ENCODE results near the gene CNTNAP2. TPM values are rescaled to one million over a fixed set of nuclear protein-coding genes. Genes with fewer than 3 reads are reported as not detected.

Gene CNTNAP2
- total RNA-seq, 1 donor from 2014 or later, result 5.4 TPM

- Mint-ChIP-seq H3K36me3 (ENCODE audit: low read depth, unreplicated experiment) (peaks cover 4% of the 10 kb centered on the region), H3K27ac (ENCODE audit: unreplicated experiment) (no peak overlapping the region), H3K4me1 (ENCODE audit: unreplicated experiment) (peaks cover 56% of the 10 kb centered on the region), H3K9me3 (ENCODE audit: unreplicated experiment) (peaks cover 3% of the 10 kb centered on the region), H3K27me3 (ENCODE audit: unreplicated experiment) (peaks cover 9% of the 10 kb centered on the region), H3K4me3 (ENCODE audit: unreplicated experiment) (no peak overlapping the region)
- no peak for DNase-seq (ENCODE audit: low spot score)
- TF ChIP-seq, protein P1, sequence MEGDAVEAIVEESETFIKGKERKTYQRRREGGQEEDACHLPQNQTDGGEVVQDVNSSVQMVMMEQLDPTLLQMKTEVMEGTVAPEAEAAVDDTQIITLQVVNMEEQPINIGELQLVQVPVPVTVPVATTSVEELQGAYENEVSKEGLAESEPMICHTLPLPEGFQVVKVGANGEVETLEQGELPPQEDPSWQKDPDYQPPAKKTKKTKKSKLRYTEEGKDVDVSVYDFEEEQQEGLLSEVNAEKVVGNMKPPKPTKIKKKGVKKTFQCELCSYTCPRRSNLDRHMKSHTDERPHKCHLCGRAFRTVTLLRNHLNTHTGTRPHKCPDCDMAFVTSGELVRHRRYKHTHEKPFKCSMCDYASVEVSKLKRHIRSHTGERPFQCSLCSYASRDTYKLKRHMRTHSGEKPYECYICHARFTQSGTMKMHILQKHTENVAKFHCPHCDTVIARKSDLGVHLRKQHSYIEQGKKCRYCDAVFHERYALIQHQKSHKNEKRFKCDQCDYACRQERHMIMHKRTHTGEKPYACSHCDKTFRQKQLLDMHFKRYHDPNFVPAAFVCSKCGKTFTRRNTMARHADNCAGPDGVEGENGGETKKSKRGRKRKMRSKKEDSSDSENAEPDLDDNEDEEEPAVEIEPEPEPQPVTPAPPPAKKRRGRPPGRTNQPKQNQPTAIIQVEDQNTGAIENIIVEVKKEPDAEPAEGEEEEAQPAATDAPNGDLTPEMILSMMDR (IDR thresholded peaks at IDR 0.05; ENCODE audit: unreplicated experiment), result no peak
These were observed 2219.8 kb downstream of the CNTNAP2 start for GRCh38 chr7:148336411-148336810.

DNA sequence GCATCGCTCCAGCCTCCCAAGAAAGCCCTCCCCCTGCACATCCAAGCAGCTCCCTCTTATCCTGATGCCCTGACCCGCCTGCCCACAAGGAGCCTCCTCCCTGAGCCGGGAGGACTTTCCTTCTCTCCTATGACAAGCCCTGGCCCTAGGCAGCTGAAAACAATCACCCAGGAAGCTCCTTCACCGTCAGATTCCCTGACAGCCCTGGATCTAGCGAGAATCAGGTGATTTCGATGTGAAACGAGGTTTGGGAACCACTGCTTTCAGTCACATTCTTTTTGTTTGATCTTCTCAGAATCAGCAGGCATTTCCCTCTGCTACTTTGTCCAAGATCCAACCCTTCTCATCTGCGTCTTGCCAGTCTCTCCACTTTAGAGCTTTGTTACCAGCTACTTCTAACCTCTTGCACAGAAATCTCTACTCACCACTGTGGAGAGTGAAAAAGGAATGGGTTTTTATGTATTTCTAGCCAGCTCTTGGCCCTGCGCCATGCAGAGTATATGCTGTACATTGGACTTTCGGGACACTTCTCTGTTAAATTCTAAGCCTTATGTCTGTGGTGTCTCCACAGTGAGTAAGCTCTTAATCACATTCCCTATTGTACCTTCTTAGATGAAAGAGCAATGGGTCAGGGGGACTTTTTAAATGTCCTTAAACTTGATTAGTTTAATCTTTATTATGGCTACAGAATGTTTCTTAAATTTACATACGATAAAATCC, 2220.8 kb downstream of the CNTNAP2 start:
- TF ChIP-seq, protein P1 (IDR thresholded peaks at IDR 0.05; ENCODE audit: unreplicated experiment), result no peak
- H3K27ac Mint-ChIP-seq (ENCODE audit: unreplicated experiment), result no peak overlapping the region
- peaks cover 5% of the 10 kb centered on the region for H3K27me3 Mint-ChIP-seq (ENCODE audit: unreplicated experiment)
- H3K4me1 Mint-ChIP-seq (ENCODE audit: unreplicated experiment), result peaks cover 55% of the 10 kb centered on the region
- H3K36me3 Mint-ChIP-seq (ENCODE audit: low read depth, unreplicated experiment), result no peaks in the 10 kb centered on the region
- H3K9me3 Mint-ChIP-seq (ENCODE audit: unreplicated experiment), result no peaks in the 10 kb centered on the region
- DNase-seq (ENCODE audit: low spot score), result no peak
- no peak overlapping the region for H3K4me3 Mint-ChIP-seq (ENCODE audit: unreplicated experiment)

- Mint-ChIP-seq H3K36me3 (ENCODE audit: low read depth, unreplicated experiment) (no peaks in the 10 kb centered on the region), H3K27me3 (ENCODE audit: unreplicated experiment) (peaks cover 5% of the 10 kb centered on the region), H3K4me3 (ENCODE audit: unreplicated experiment) (peak overlapping the region; percentile 96), H3K27ac (ENCODE audit: unreplicated experiment) (no peak overlapping the region), H3K9me3 (ENCODE audit: unreplicated experiment) (no peaks in the 10 kb centered on the region), H3K4me1 (ENCODE audit: unreplicated experiment) (peaks cover 55% of the 10 kb centered on the region)
- TF ChIP-seq, protein P1 (IDR thresholded peaks at IDR 0.05; ENCODE audit: unreplicated experiment), result no peak
- DNase-seq (ENCODE audit: low spot score), result no peak
These were observed 2221.6 kb downstream of the CNTNAP2 start for GRCh38 chr7:148337995-148338747.

DNA sequence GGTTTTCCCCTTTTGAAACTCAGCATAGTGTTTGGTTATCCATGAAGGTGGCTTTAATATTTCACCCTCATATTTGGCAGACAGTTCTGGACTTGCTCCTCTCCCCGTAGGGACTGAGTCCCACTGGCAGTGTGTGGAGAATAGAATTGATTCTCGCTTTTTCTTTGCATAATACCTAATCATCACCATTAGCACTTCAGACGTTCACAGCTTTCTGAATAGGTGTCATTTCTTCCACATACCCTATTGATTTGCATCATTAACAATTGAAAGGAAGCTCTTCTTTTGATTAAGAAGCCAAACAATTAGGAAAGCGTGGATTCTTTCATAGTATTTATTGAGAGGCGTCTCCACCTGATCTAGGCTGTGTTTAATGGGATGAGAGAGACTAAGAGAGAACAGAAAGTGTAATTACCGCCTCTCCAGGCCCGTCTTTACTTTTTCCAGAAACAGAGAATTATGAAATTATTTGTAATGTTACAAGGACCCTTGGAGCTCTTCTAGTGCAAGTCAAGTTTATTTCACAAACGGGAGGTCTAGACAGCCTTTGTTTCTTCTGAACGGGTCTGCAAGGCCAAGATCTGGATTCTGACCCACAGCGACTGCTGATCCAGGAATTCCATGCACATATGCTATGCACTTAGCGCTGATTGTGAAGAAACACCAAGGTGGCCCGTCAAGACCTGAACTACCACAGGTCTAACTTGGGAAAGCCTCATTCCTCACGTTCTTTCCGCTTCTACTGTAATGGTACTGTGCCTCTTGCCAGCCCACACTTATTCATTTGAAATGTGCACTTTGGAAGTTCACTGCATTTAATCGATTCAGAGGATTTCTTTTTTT, 2224.1 kb downstream of the CNTNAP2 start:
- TF ChIP-seq, protein P1 (IDR thresholded peaks at IDR 0.05; ENCODE audit: unreplicated experiment), result no peak
- peak overlapping the region; percentile 10 for H3K4me3 Mint-ChIP-seq (ENCODE audit: unreplicated experiment)
- H3K27ac Mint-ChIP-seq (ENCODE audit: unreplicated experiment), result no peak overlapping the region
- H3K36me3 Mint-ChIP-seq (ENCODE audit: low read depth, unreplicated experiment), result no peaks in the 10 kb centered on the region
- peaks cover 43% of the 10 kb centered on the region for H3K4me1 Mint-ChIP-seq (ENCODE audit: unreplicated experiment)
- peaks cover 4% of the 10 kb centered on the region for H3K27me3 Mint-ChIP-seq (ENCODE audit: unreplicated experiment)
- no peaks in the 10 kb centered on the region for H3K9me3 Mint-ChIP-seq (ENCODE audit: unreplicated experiment)
- DNase-seq (ENCODE audit: low spot score), result no peak
